K562 (cell line): ENCODE measurements around the gene ELF2. TPM values are rescaled to one million over a fixed set of nuclear protein-coding genes. Genes with fewer than 3 reads are reported as not detected.

Experiments used
- ATAC-seq: fragments of 200-7000 bp; cut with Tn5 transposase; 3 replicates; pipeline ENCODE4 v1.9.1; 2020; ENCODE audit warnings: moderate library complexity
- BruUV-seq: library from RNA; stranded (reverse); fragments of 400-500 nt; replicated peaks from 2 replicates; lab custom pipeline; 2021; lab: Mats Ljungman, UMichigan
- CTCF ChIA-PET: fragments of 300-600 bp; formaldehyde crosslinking; extraction: SDS; loops from one replicate; lab custom pipeline; 2021; ENCODE audit warnings: low intra/inter-chr PET ratio; lab: Yijun Ruan, JAX
- POLR2A ChIA-PET: fragments of 300-600, 350-650 bp; sonication (Branson Sonifier 250); formaldehyde crosslinking; extraction: SDS; loops from one replicate; lab custom pipeline; 2021; ENCODE audit warnings: antibody characterized with exemption, inconsistent platforms; lab: Yijun Ruan, JAX
- DNase-seq, 4 experiments: peaks; one replicate each; pipeline versions ENCODE4 v3.0.0 to v3.0.0-alpha.2; 2011 to 2018; ENCODE audit warnings: low spot score in 3 of 4, mixed read lengths in 3 of 4; ENCODE audit errors: extremely low read depth in 1 of 4
- FAIRE-seq: peaks from 2 replicates; lab custom pipeline; 2011; peaks lifted over from hg19 to GRCh38; lab: Jason Lieb, UNC
- H2AFZ ChIP-seq: 2 replicates; pipeline ENCODE4 v1.6.0; 2011; ENCODE audit warnings: low read depth, low read length, control low read depth, inconsistent platforms
- H3K27ac ChIP-seq: fragments of 200-600 bp; 3 replicates; pipeline ENCODE4 v1.8.0; 2011; ENCODE audit warnings: low read depth, mild to moderate bottlenecking, control low read depth, inconsistent platforms, low read length, moderate library complexity, mixed read lengths; ENCODE audit errors: extremely low read depth
- H3K27me3 ChIP-seq, 2 experiments: fragments of 300-600 bp in 1 of 2; 2 replicates in 1 of 2; 3 replicates in 1 of 2; pipeline versions ENCODE4 v1.6.0 to v1.8.0; 2011; ENCODE audit warnings: inconsistent platforms in 2 of 2, low read length in 2 of 2, mild to moderate bottlenecking in 1 of 2, mixed read lengths in 1 of 2, moderate library complexity in 1 of 2; ENCODE audit not compliant: control insufficient read depth in 2 of 2, insufficient read depth in 2 of 2
- H3K36me3 ChIP-seq: fragments of 300-600 bp; 3 replicates; pipeline ENCODE4 v1.8.0; 2011; ENCODE audit warnings: mild to moderate bottlenecking, low read length, inconsistent platforms; ENCODE audit not compliant: control insufficient read depth, insufficient read depth
- H3K4me1 ChIP-seq, 2 experiments: fragments of 200-600 bp in 1 of 2; replicated peaks in 1 of 2; 2 replicates in 1 of 2; 3 replicates in 1 of 2; pipeline versions ENCODE4 v1.5.1 to v1.8.0; 2011; ENCODE audit warnings: inconsistent platforms in 2 of 2, low read length in 2 of 2, mild to moderate bottlenecking in 1 of 2, mixed read lengths in 1 of 2, moderate library complexity in 1 of 2; ENCODE audit not compliant: control insufficient read depth in 2 of 2, insufficient read depth in 2 of 2
- H3K4me2 ChIP-seq: 2 replicates; pipeline ENCODE4 v1.6.1; 2011; ENCODE audit warnings: low read length, control low read depth, inconsistent platforms, mixed read lengths; ENCODE audit not compliant: insufficient read depth
- H3K4me3 ChIP-seq: fragments of 200-600 bp; sonication (generic), shearing (Covaris generic); 2 replicates; pipeline ENCODE4 v1.5.1; 2016; ENCODE audit warnings: control low read depth, inconsistent platforms
- H3K79me2 ChIP-seq: fragments of 200-600 bp; 3 replicates; pipeline ENCODE4 v1.8.0; 2011; ENCODE audit warnings: low read length, inconsistent platforms; ENCODE audit not compliant: control insufficient read depth, insufficient read depth
- H3K9ac ChIP-seq, 2 experiments: 2 replicates each; pipeline versions ENCODE4 v1.6.0 to v1.6.1; 2011; ENCODE audit warnings: low read depth in 2 of 2, low read length in 2 of 2, control low read depth in 1 of 2, inconsistent platforms in 1 of 2, mild to moderate bottlenecking in 1 of 2, mixed read lengths in 1 of 2; ENCODE audit not compliant: insufficient read depth in 1 of 2
- H3K9me1 ChIP-seq: one replicate; pipeline ENCODE4 v1.6.0; 2011; ENCODE audit warnings: inconsistent platforms, mild to moderate bottlenecking, low read length, moderate library complexity; ENCODE audit not compliant: control insufficient read depth, insufficient read depth
- H3K9me3 ChIP-seq: replicated peaks from 2 replicates; pipeline ENCODE4 v1.5.1; 2011; ENCODE audit warnings: low read depth, low read length, inconsistent platforms; ENCODE audit not compliant: control insufficient read depth, insufficient read depth
- H4K20me1 ChIP-seq: replicated peaks from 2 replicates; pipeline ENCODE4 v1.6.1; 2011; ENCODE audit warnings: low read length, inconsistent platforms, mixed read lengths; ENCODE audit not compliant: control insufficient read depth, insufficient read depth
- DPF2 ChIP-seq: fragments of 450-650 bp; IDR thresholded peaks from 2 replicates; pipeline ENCODE4 v1.6.1; 2016
- EP400 ChIP-seq: fragments of 450-650 bp; IDR thresholded peaks from 2 replicates; pipeline ENCODE4 v1.6.1; 2017; ENCODE audit warnings: antibody characterized with exemption, mild to moderate bottlenecking, moderate library complexity
- ETV5 ChIP-seq: sonication (generic); formaldehyde crosslinking; IDR thresholded peaks from 2 replicates; pipeline ENCODE4 v1.4.0; 2020; ENCODE audit warnings: low read depth, mild to moderate bottlenecking, missing genetic modification reagents
- JUND ChIP-seq, 2 experiments: IDR thresholded peaks; 2 replicates in 1 of 2; 3 replicates in 1 of 2; pipeline ENCODE4 v1.6.1; 2011; ENCODE audit warnings: borderline replicate concordance in 2 of 2, low read depth in 2 of 2, low read length in 2 of 2, improper control_type of control experiment in 1 of 2, missing biosample characterization in 1 of 2, missing genetic modification characterization in 1 of 2, missing genetic modification reagents in 1 of 2
- KDM1A ChIP-seq, 2 experiments: fragments of 450-650 bp; IDR thresholded peaks; 2 replicates each; pipeline ENCODE4 v1.6.1; 2016; ENCODE audit warnings: mild to moderate bottlenecking in 2 of 2
- MECOM ChIP-seq: fragments of 250-450 bp; sonication (Bioruptor Pico); IDR thresholded peaks from 2 replicates; pipeline ENCODE4 v1.8.0; 2022; ENCODE audit warnings: inconsistent platforms
- RCOR1 ChIP-seq, 2 experiments: IDR thresholded peaks; 2 replicates each; pipeline ENCODE4 v1.6.1; 2012; ENCODE audit warnings: low read depth in 2 of 2, low read length in 2 of 2, borderline replicate concordance in 1 of 2, improper control_type of control experiment in 1 of 2
- SMARCA4 ChIP-seq: fragments of 450-650 bp; IDR thresholded peaks from 2 replicates; pipeline ENCODE4 v1.6.1; 2016
- TCF3 ChIP-seq: sonication (generic); formaldehyde crosslinking; IDR thresholded peaks from 2 replicates; pipeline ENCODE4 v1.4.0; 2020; ENCODE audit warnings: mild to moderate bottlenecking, missing genetic modification reagents
- TGIF2 ChIP-seq: sonication (generic); formaldehyde crosslinking; IDR thresholded peaks from 2 replicates; pipeline ENCODE4 v1.8.1; 2022; ENCODE audit warnings: mild to moderate bottlenecking, missing genetic modification reagents, moderate library complexity
- ZNF316 ChIP-seq: fragments of 450-650 bp; IDR thresholded peaks from 2 replicates; pipeline ENCODE4 v1.6.1; 2016
- ZNF445 ChIP-seq: fragments of 250-450 bp; sonication (Bioruptor Pico); IDR thresholded peaks from 2 replicates; pipeline ENCODE4 v1.4.0; 2020; ENCODE audit warnings: low read depth, mild to moderate bottlenecking, moderate library complexity
- ZNF583 ChIP-seq: fragments of 250-450 bp; sonication (Bioruptor Pico); IDR thresholded peaks from 2 replicates; pipeline ENCODE4 v1.4.0; 2020
- ZNF589 ChIP-seq: fragments of 200-800 bp; sonication (Bioruptor generic); IDR thresholded peaks from 2 replicates; pipeline ENCODE4 v1.6.1; 2016; ENCODE audit warnings: low read depth, missing genetic modification characterization, missing compliant biosample characterization
- WGBS: fragments of 100-300 bp; shearing (Covaris generic); methylation state at CpG from one replicate; pipeline ENCODE4 v1.1.6; 2016; ENCODE audit warnings: low coverage, mixed read lengths; ENCODE audit not compliant: insufficient coverage; ENCODE audit errors: missing lambda C conversion rate; 5-methylcytosine and 5-hydroxymethylcytosine counted together
- in situ Hi-C: fragments of 300-500 bp; cut with MboI; formaldehyde crosslinking; loops from 4 replicates; pipeline ENCODE4 v1.15.0; 2018; ENCODE audit warnings: inconsistent platforms, mixed read lengths
- intact Hi-C: fragments of 100-400 bp; cut with micrococcal nuclease; formaldehyde crosslinking; loops from 2 replicates; pipeline ENCODE4 v1.14.2; 2022
- polyA plus RNA-seq, 8 experiments: library from polyadenylated mRNA; depleted of rRNA in 4 of 8; stranded (reverse) in 5 of 8; unstranded in 3 of 8; fragments of >200 nt; fragmentation: Nextera tagmentation in 2 of 8; fragmentation: Illumina TruSeq in 1 of 8; extraction: Ambion mirVana in 2 of 8; extraction: Trizol in 1 of 8; gene quantifications; 2 replicates each; pipeline versions ENCODE4 v1.2.1 to v1.2.3, GENCODE V29; 2011 to 2014; ENCODE audit warnings: inconsistent platforms in 1 of 8, missing spikeins in 1 of 8
- total RNA-seq, 7 experiments: library from RNA; depleted of rRNA in 6 of 7; stranded (reverse); fragments of >200 nt in 6 of 7; fragmentation: Illumina TruSeq in 2 of 7; extraction: Trizol in 2 of 7; gene quantifications; 2 replicates each; pipeline versions ENCODE4 v1.2.1 to v1.2.3, GENCODE V29; 2011 to 2021; ENCODE audit warnings: low replicate concordance in 1 of 7
- TF ChIP-seq, protein P1 (sequence below): fragments of 450-650 bp; IDR thresholded peaks from 2 replicates; pipeline ENCODE4 v1.6.1; 2016; ENCODE audit warnings: missing biosample characterization, missing genetic modification characterization
- TF ChIP-seq, protein P2 (sequence below), 2 experiments: fragments of 450-650 bp; conservative IDR thresholded peaks; 2 replicates each; pipeline ENCODE4 v1.6.1; 2017; ENCODE audit warnings: mild to moderate bottlenecking in 2 of 2, moderate library complexity in 2 of 2
- TF ChIP-seq, protein P3 (sequence below): fragments of 250-450 bp; sonication (Bioruptor Pico); IDR thresholded peaks from 2 replicates; pipeline ENCODE4 v1.8.0; 2021; ENCODE audit warnings: moderate library complexity, mild to moderate bottlenecking, inconsistent platforms

ELF2 gene
- total and polyA plus RNA-seq, 9 of the 15 experiments (the other 6 are each of a cell fraction or from before 2014, with no cell fraction given), result 9.4 to 58.7 (median 41.6) TPM

DNA sequence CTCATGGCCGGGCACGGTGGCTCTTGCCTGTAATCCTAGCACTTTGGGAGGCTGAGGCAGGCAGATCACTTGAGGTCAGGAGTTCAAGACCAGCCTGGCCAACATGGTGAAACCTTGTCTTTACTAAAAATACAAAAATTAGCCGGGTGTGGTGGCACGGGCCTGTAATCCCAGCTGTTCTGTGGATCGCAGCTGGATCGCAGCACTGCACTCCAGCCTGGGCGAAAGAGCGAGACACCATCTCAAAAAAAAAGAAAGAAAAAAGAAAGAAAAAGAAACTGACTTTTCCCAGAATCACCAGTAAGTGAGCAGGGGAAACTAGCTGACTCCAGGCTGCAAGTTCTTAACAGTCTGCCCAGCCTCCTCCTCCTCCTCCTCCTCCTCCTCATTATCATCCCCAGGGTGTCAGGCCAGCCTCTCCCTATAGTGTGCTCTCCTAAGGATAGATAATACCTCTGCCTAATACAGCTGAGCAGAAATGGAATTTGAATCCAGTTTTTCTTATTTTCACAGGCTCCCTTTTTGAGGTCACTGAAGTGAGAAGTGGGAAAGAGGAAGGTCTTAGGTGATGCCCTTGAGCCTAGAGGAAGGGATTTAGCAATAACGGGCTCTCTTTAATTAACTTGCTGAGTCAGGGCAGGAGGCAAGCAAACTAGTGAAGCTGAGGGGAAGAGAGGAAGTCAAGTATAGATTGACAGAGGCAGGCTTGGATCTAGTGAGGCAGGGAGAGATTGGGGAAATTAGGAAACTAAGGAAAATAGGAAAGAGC lies 11.8 kb upstream of the ELF2 start:
- peak overlapping the region; percentile 62 to 82; a peak in 3 of 4 replicates for H3K9ac ChIP-seq
- peak overlapping the region; percentile 67 for H3K4me2 ChIP-seq
- DNase-seq, result peak; percentile 31 to 85 (median 56)
- WGBS, result 4% methylated on average over 9 of the region's 9 CpGs
- H3K27me3 ChIP-seq, result no peaks in the 10 kb centered on the region
- peak overlapping the region; percentile 10; the same call in 1 of the 2 replicates for H3K4me3 ChIP-seq
- H3K27ac ChIP-seq, result peak overlapping the region; percentile 71
- POLR2A ChIA-PET, result interaction anchor here (0.6 to 5.3 kb wide), 5 partner anchors 10 to 108 kb away, joined by 3 to 51 read pairs (median 3); partner anchors contain the start of gene ELF2
- H3K9me1 ChIP-seq, result no peaks in the 10 kb centered on the region
- in situ Hi-C loops, result no loop called here
- peak; percentile 92 for ATAC-seq
- no peaks in the 10 kb centered on the region for H4K20me1 ChIP-seq
- no peaks in the 10 kb centered on the region for H3K36me3 ChIP-seq
- H3K4me1 ChIP-seq, result peaks cover 9 to 15% of the 10 kb centered on the region in 2 experiments; a peak in 2 of 5 replicates
- H2AFZ ChIP-seq, result peak overlapping the region; percentile 86
- CTCF ChIA-PET, result no interaction called here
- FAIRE-seq, result peak; percentile 95
- intact Hi-C loops, result loop anchor here (10.0 kb wide), 1 partner anchor 466 kb away; no protein-coding TSS in a partner anchor
- H3K79me2 ChIP-seq, result no peaks in the 10 kb centered on the region
- BruUV-seq, result no TSS peak
- no peaks in the 10 kb centered on the region; the same call in 1 of the 2 replicates for H3K9me3 ChIP-seq
- TF ChIP-seq RCOR1 (IDR thresholded peaks at IDR 0.05; ENCODE audit: borderline replicate concordance in 1 of 2, low read depth in 2 of 2, low read length in 2 of 2) (peak; percentile 22 to 81; a peak in 2 of 4 replicates), ZNF583 (no peak), JUND (IDR thresholded peaks at IDR 0.05; ENCODE audit: borderline replicate concordance, low read depth, low read length) (peak; percentile 18; the same call in 1 of the 2 replicates), JUND (tag; IDR thresholded peaks at IDR 0.05; ENCODE audit: borderline replicate concordance, low read depth, low read length) (no peak), EP400 (peak; percentile 44), TGIF2 (CRISPR knock-in tag) (no peak), ZNF445 (no peak), ZNF316 (peak; percentile 97), KDM1A (IDR thresholded peaks at IDR 0.05) (peak in 1 of 2 experiments; percentile 7; a peak in 1 of 4 replicates), SMARCA4 (peak; percentile 76), ZNF589 (0 out of 2 replicates have a peak, but pooled peaks have one; percentile 8), MECOM (CRISPR knock-in tag) (peak; percentile 43; the same call in 1 of the 2 replicates), DPF2 (peak; percentile 90), TCF3 (peak; percentile 43; the same call in 1 of the 2 replicates), ETV5 (CRISPR knock-in tag) (no peak)
- TF ChIP-seq, protein P1, sequence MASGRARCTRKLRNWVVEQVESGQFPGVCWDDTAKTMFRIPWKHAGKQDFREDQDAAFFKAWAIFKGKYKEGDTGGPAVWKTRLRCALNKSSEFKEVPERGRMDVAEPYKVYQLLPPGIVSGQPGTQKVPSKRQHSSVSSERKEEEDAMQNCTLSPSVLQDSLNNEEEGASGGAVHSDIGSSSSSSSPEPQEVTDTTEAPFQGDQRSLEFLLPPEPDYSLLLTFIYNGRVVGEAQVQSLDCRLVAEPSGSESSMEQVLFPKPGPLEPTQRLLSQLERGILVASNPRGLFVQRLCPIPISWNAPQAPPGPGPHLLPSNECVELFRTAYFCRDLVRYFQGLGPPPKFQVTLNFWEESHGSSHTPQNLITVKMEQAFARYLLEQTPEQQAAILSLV (tag), result no peak
- TF ChIP-seq, protein P2, sequence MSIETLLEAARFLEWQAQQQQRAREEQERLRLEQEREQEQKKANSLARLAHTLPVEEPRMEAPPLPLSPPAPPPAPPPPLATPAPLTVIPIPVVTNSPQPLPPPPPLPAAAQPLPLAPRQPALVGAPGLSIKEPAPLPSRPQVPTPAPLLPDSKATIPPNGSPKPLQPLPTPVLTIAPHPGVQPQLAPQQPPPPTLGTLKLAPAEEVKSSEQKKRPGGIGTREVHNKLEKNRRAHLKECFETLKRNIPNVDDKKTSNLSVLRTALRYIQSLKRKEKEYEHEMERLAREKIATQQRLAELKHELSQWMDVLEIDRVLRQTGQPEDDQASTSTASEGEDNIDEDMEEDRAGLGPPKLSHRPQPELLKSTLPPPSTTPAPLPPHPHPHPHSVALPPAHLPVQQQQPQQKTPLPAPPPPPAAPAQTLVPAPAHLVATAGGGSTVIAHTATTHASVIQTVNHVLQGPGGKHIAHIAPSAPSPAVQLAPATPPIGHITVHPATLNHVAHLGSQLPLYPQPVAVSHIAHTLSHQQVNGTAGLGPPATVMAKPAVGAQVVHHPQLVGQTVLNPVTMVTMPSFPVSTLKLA (conservative IDR thresholded peaks at IDR 0.05), result peak in 1 of 2 experiments; percentile 30; a peak in 1 of 4 replicates
- TF ChIP-seq, protein P3, sequence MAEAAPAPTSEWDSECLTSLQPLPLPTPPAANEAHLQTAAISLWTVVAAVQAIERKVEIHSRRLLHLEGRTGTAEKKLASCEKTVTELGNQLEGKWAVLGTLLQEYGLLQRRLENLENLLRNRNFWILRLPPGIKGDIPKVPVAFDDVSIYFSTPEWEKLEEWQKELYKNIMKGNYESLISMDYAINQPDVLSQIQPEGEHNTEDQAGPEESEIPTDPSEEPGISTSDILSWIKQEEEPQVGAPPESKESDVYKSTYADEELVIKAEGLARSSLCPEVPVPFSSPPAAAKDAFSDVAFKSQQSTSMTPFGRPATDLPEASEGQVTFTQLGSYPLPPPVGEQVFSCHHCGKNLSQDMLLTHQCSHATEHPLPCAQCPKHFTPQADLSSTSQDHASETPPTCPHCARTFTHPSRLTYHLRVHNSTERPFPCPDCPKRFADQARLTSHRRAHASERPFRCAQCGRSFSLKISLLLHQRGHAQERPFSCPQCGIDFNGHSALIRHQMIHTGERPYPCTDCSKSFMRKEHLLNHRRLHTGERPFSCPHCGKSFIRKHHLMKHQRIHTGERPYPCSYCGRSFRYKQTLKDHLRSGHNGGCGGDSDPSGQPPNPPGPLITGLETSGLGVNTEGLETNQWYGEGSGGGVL, result no peak
